Kidney epithelial cell (primary cell): ENCODE measurements around the gene DESI1. TPM values are rescaled to one million over a fixed set of nuclear protein-coding genes. Genes with fewer than 3 reads are reported as not detected.
"Not testable (repeated sequence)": the region's sequence is repeated elsewhere in the genome, so short reads cannot be mapped to it uniquely, and the experiment has no call there.

Experiments
- DNase-seq: peaks from one replicate; pipeline ENCODE4 v3.0.0-alpha.2; 2010; ENCODE audit warnings: low read depth
- H3K27me3 ChIP-seq: 2 replicates; pipeline ENCODE4 v1.6.0; 2011; ENCODE audit warnings: low read length; ENCODE audit not compliant: control insufficient read depth, insufficient read depth
- H3K36me3 ChIP-seq: 2 replicates; pipeline ENCODE4 v1.5.1; 2011; ENCODE audit warnings: low read length; ENCODE audit not compliant: control insufficient read depth, insufficient read depth
- H3K4me3 ChIP-seq: 2 replicates; pipeline ENCODE4 v1.5.1; 2011; ENCODE audit warnings: low read depth, mild to moderate bottlenecking, control low read depth, low read length
- CTCF ChIP-seq: IDR thresholded peaks from 2 replicates; pipeline ENCODE4 v1.5.1; 2011; ENCODE audit warnings: mild to moderate bottlenecking, moderate library complexity, low read length, control low read depth, inconsistent platforms; ENCODE audit not compliant: insufficient read depth, poor library complexity, severe bottlenecking
- total RNA-seq: library from RNA; depleted of rRNA; stranded (reverse); fragments of >200 nt; gene quantifications from 2 replicates; pipeline ENCODE4 v1.2.3, GENCODE V29; 2015

The DESI1 gene
- 31.2 and 31.8 TPM in 2 replicates for total RNA-seq

GRCh38 chr22:41620589-41621098 is at the start of gene DESI1:
DESI1 (minus strand) TSS chr22:41621043; CDS start chr22:41620839, 204 bp downstream.
- peak within 1 kb of the TSS; percentile 90 for H3K4me3 ChIP-seq
- DNase-seq: no peak
- no peak for TF ChIP-seq CTCF
- H3K27me3 ChIP-seq: no peaks in the 10 kb centered on the region
- no peaks in the 10 kb centered on the region for H3K36me3 ChIP-seq

GRCh38 chr22:41668971-41669911 is 48.4 kb upstream of the DESI1 start:
- H3K36me3 ChIP-seq: peaks cover 1% of the 10 kb centered on the region
- DNase-seq: peak; percentile 52
- no peaks in the 10 kb centered on the region for H3K27me3 ChIP-seq
- TF ChIP-seq CTCF: no peak
- H3K4me3 ChIP-seq: no peak overlapping the region

GRCh38 chr22:41664951-41665350 is 44.1 kb upstream of the DESI1 start:
- Histone ChIP-seq H3K27me3 (no peaks in the 10 kb centered on the region), H3K36me3 (peaks cover 1% of the 10 kb centered on the region), H3K4me3 (no peak overlapping the region)
- no peak for DNase-seq
- no peak for TF ChIP-seq CTCF

- Histone ChIP-seq H3K4me3 (no peak overlapping the region), H3K27me3 (no peaks in the 10 kb centered on the region), H3K36me3 (peaks cover 2% of the 10 kb centered on the region)
- DNase-seq: no peak
- TF ChIP-seq CTCF: no peak
These were observed 43.6 kb upstream of the DESI1 start for GRCh38 chr22:41664490-41664889.

- H3K4me3 ChIP-seq, H3K27me3 ChIP-seq, H3K36me3 ChIP-seq, DNase-seq: not testable (repeated sequence)
These were observed 42.8 kb upstream of the DESI1 start for GRCh38 chr22:41663594-41663993.

- H3K36me3 ChIP-seq: peaks cover 2% of the 10 kb centered on the region
- no peak for TF ChIP-seq CTCF
- H3K27me3 ChIP-seq: no peaks in the 10 kb centered on the region
- H3K4me3 ChIP-seq: no peak overlapping the region
- DNase-seq: no peak
These were observed 40.9 kb upstream of the DESI1 start for GRCh38 chr22:41661713-41662112.
